Mucosa of descending colon (tissue), 3 donors: ENCODE results near the gene FBXO31. TPM values are rescaled to one million over a fixed set of nuclear protein-coding genes. Genes with fewer than 3 reads are reported as not detected.
A peak's percentile ranks its signal among the peaks of the same experiment; 100 is the strongest.

Experiments
- ATAC-seq: fragments of 200-7000 bp; cut with Tn5 transposase; one replicate; pipeline ENCODE4 v1.9.1; 2020; ENCODE audit warnings: mild to moderate bottlenecking, moderate library complexity
- DNase-seq, 3 donors: peaks; one replicate each; pipeline ENCODE4 v3.0.0-alpha.2; 2020
- H3K36me3 ChIP-seq: fragments of 200-600 bp; one replicate; pipeline ENCODE4 v1.8.0; 2021; ENCODE audit warnings: low read depth, mild to moderate bottlenecking
- H3K4me1 ChIP-seq: fragments of 200-600 bp; one replicate; pipeline ENCODE4 v1.8.0; 2021; ENCODE audit warnings: low read depth, mild to moderate bottlenecking
- H3K4me3 ChIP-seq: fragments of 200-600 bp; one replicate; pipeline ENCODE4 v1.8.0; 2021; ENCODE audit warnings: mild to moderate bottlenecking
- H3K9me3 ChIP-seq: fragments of 200-600 bp; one replicate; pipeline ENCODE4 v1.8.0; 2021; ENCODE audit warnings: mild to moderate bottlenecking
- intact Hi-C, 2 donors: fragments of 100-400 bp; cut with DNase I in 1 of 2; cut with micrococcal nuclease in 1 of 2; formaldehyde crosslinking; loops; one replicate each; pipeline versions ENCODE4 v1.11.0 to v1.11.1; 2022; cut with DNase I, micrococcal nuclease
- total RNA-seq, 3 donors: library from RNA; stranded (reverse); fragmentation: NEBNext Ultra II Directional in 2 of 3; extraction: Animal tissue kit (Norgen Biotek cat#: 25700) in 2 of 3; gene quantifications; one replicate each; pipeline versions ENCODE4 v1.2.1 to v1.2.4, GENCODE V29; 2021 to 2023
- TF ChIP-seq, protein P1 (sequence below): fragments of 200-600 bp; IDR thresholded peaks from one replicate; pipeline ENCODE4 v1.8.0; 2022; ENCODE audit warnings: antibody characterized with exemption, mild to moderate bottlenecking
- donor health status: DM: no; HTN: no; CAD: no; lungs with moderate emphysema.
- donor health status: DM: no; HTN: no; CAD: no.
- donor health status: DM: no; HTN: yes; CAD: no.

Gene FBXO31
- total RNA-seq, 3 donors from 2014 or later, result 54.2 to 104 (median 63.9) TPM

GRCh38 chr16:87333101-87333500 is 50.5 kb downstream of the FBXO31 start:
- no peak for ATAC-seq

DNA sequence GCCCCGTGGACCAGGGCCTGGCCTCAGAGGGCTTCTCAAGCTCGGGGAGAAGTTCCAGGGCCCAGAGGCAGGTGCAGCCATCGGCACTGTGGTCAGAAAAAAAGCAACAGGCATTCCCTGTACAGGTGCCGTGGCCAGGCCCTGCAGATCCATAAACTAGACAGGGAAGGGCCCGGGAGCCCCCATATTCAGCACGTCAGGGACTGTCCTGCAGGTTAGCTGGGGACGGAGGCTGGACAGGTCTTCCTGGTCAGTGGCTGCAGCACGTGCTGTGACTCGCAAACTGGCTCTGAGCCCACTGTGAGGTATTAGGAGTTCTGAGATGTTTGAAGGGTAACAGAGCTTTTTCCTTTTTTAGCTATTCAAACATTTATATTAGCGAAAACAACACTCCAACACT is 51.4 kb downstream of the FBXO31 start:
- intact Hi-C loops, result no loop called here
- DNase-seq (no peak), ATAC-seq (no peak)
- Histone ChIP-seq H3K4me1 (no peaks in the 10 kb centered on the region), H3K4me3 (no peak overlapping the region), H3K9me3 (no peaks in the 10 kb centered on the region), H3K36me3 (no peaks in the 10 kb centered on the region)
- TF ChIP-seq, protein P1, sequence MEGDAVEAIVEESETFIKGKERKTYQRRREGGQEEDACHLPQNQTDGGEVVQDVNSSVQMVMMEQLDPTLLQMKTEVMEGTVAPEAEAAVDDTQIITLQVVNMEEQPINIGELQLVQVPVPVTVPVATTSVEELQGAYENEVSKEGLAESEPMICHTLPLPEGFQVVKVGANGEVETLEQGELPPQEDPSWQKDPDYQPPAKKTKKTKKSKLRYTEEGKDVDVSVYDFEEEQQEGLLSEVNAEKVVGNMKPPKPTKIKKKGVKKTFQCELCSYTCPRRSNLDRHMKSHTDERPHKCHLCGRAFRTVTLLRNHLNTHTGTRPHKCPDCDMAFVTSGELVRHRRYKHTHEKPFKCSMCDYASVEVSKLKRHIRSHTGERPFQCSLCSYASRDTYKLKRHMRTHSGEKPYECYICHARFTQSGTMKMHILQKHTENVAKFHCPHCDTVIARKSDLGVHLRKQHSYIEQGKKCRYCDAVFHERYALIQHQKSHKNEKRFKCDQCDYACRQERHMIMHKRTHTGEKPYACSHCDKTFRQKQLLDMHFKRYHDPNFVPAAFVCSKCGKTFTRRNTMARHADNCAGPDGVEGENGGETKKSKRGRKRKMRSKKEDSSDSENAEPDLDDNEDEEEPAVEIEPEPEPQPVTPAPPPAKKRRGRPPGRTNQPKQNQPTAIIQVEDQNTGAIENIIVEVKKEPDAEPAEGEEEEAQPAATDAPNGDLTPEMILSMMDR, result no peak

More at GRCh38 chr16:87333101-87333500, 50.5 kb downstream of the FBXO31 start:
- TF ChIP-seq, protein P1, result no peak
- DNase-seq, result peak in 1 of 3 donors; percentile 29
- H3K9me3 ChIP-seq, result no peaks in the 10 kb centered on the region
- H3K4me1 ChIP-seq, result no peaks in the 10 kb centered on the region
- no peaks in the 10 kb centered on the region for H3K36me3 ChIP-seq
- intact Hi-C loops, result no loop called here
- H3K4me3 ChIP-seq, result no peak overlapping the region

DNA sequence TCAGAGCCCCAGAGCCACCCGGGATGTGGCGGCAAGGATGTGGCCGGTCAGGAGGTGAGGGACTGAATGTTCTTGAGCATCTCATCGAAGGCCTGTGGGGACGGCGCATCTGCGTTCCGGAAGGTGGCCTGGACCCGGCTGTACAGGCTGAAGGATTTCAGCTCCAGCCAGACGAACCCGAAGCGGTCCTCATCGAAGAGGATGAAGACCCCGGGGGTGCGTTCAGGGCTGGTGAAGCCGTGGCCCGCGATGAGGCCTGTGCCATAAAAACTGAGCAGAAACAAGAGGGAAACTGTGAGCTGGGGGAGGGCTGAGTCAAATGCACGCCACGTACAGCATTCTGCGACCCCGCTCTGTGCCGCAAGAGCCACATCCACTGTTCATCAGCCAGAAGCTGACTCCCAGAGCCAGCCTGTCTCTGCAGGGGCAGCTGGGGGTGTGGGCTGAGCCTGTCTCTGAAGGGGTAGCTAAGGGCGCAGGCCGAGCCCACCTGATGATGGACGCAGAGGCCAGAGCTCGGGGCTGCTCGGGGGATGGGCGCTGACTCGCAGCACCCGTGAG is 52.3 kb downstream of the FBXO31 start:
- no peaks in the 10 kb centered on the region for H3K36me3 ChIP-seq
- ATAC-seq, result no peak
- no peaks in the 10 kb centered on the region for H3K9me3 ChIP-seq
- H3K4me1 ChIP-seq, result no peaks in the 10 kb centered on the region
- H3K4me3 ChIP-seq, result no peak overlapping the region
- intact Hi-C loops, result no loop called here
- DNase-seq, result peak in 1 of 3 donors; percentile 20
- TF ChIP-seq, protein P1, result no peak

DNA sequence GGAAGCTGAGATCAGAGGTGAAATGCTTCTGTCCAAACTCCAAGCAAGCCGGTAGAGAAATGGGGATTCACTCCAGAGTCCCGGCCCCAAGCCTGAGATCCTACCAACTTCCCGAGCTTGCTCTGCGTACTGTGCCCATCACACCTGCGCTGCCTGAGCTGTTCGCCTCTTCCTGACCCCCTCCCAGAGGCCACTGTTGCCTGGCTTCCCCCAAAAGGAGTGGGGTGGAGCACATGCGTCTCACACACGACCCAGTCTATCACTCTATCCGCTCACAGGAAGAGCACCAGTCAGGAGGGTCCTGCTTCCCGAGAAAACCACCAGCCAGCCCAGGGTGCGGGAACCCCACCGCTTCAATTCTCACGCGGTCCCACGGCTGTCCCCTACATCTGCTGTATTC is 52.9 kb downstream of the FBXO31 start:
- no peaks in the 10 kb centered on the region for H3K4me1 ChIP-seq
- no peaks in the 10 kb centered on the region for H3K9me3 ChIP-seq
- no peak overlapping the region for H3K4me3 ChIP-seq
- H3K36me3 ChIP-seq, result no peaks in the 10 kb centered on the region
- intact Hi-C loops, result no loop called here
- peak in 1 of 3 donors; percentile 12 for DNase-seq
- ATAC-seq, result no peak
- TF ChIP-seq, protein P1, result no peak

- TF ChIP-seq, protein P1, result no peak
- no peak for ATAC-seq
- intact Hi-C loops, result no loop called here
- Histone ChIP-seq H3K4me1 (no peaks in the 10 kb centered on the region), H3K4me3 (no peak overlapping the region), H3K9me3 (no peaks in the 10 kb centered on the region), H3K36me3 (no peaks in the 10 kb centered on the region)
- no peak for DNase-seq
Observed at GRCh38 chr16:87330257-87330624, 53.3 kb downstream of the FBXO31 start.
